NB4 (cell line): ENCODE results near the gene SRGN.

Experiments
- CTCF ChIP-seq: IDR thresholded peaks from one replicate; pipeline ENCODE4 v1.5.1; 2012; ENCODE audit warnings: low read depth, low read length
- POLR2A ChIP-seq: IDR thresholded peaks from 2 replicates; pipeline ENCODE4 v1.6.1; 2011; ENCODE audit warnings: mild to moderate bottlenecking; ENCODE audit not compliant: insufficient read length; ENCODE audit errors: extremely low read depth

- TF ChIP-seq CTCF (no peak), POLR2A (no peak)
These were observed 20.7 kb upstream of the SRGN start for GRCh38 chr10:69067189-69067588.
